DOHH2 (cell line): Measurements from ENCODE around the gene B4GALT4.

Experiments used
- CTCF ChIP-seq: fragments of 200-600 bp; sonication (generic); IDR thresholded peaks from one replicate; pipeline ENCODE4 v1.5.1; 2014; ENCODE audit warnings: antibody characterized with exemption, mild to moderate bottlenecking, low read depth, low read length; ENCODE audit not compliant: poor library complexity, severe bottlenecking
- EZH2phosphoT487 ChIP-seq: fragments of 200-600 bp; sonication (generic); IDR thresholded peaks from 2 replicates; pipeline ENCODE4 v1.6.1; 2017; ENCODE audit warnings: borderline replicate concordance, mild to moderate bottlenecking, antibody characterized with exemption, low read length, moderate library complexity, mixed read lengths

- TF ChIP-seq CTCF (no peak), EZH2phosphoT487 (no peak)
These were observed 48.9 kb downstream of the B4GALT4 start for GRCh38 chr3:119191800-119192199.
